SJSA1 (cell line): ENCODE data around the gene PLIN5. TPM values are rescaled to one million over a fixed set of nuclear protein-coding genes. Genes with fewer than 3 reads are reported as not detected.
A peak's percentile ranks its signal among the peaks of the same experiment; 100 is the strongest.

Experiments used
- DNase-seq, 2 experiments: peaks; one replicate each; pipeline ENCODE4 v3.0.0-alpha.2; 2015 to 2020; ENCODE audit warnings: low spot score in 2 of 2, low read depth in 1 of 2
- H3K27ac ChIP-seq: fragments of 250-450 bp; sonication (Bioruptor Pico); 2 replicates; pipeline ENCODE4 v1.5.1; 2020; ENCODE audit warnings: mild to moderate bottlenecking, moderate library complexity
- H3K27me3 ChIP-seq: fragments of 250-450 bp; sonication (Bioruptor Pico); replicated peaks from 2 replicates; pipeline ENCODE4 v1.5.1; 2020; ENCODE audit warnings: mild to moderate bottlenecking, moderate library complexity
- H3K36me3 ChIP-seq: fragments of 250-450 bp; sonication (Bioruptor Pico); 2 replicates; pipeline ENCODE4 v1.5.1; 2020; ENCODE audit warnings: mild to moderate bottlenecking
- H3K4me1 ChIP-seq: fragments of 250-450 bp; sonication (Bioruptor Pico); replicated peaks from 2 replicates; pipeline ENCODE4 v1.6.1; 2021; ENCODE audit warnings: mild to moderate bottlenecking
- H3K4me3 ChIP-seq: fragments of 250-450 bp; sonication (Bioruptor Pico); 2 replicates; pipeline ENCODE4 v1.5.1; 2020; ENCODE audit warnings: mild to moderate bottlenecking
- H3K9me3 ChIP-seq: fragments of 250-450 bp; sonication (Bioruptor Pico); replicated peaks from 2 replicates; pipeline ENCODE4 v1.5.1; 2020; ENCODE audit warnings: mild to moderate bottlenecking
- total RNA-seq: library from RNA; depleted of rRNA; stranded (reverse); fragments of >200 nt; shearing (Covaris generic); gene quantifications from 2 replicates; pipeline ENCODE4 v1.2.3, GENCODE V29; 2014; rRNA removed

PLIN5 gene
- total RNA-seq, 1 experiment from 2014 or later: not detected

DNA sequence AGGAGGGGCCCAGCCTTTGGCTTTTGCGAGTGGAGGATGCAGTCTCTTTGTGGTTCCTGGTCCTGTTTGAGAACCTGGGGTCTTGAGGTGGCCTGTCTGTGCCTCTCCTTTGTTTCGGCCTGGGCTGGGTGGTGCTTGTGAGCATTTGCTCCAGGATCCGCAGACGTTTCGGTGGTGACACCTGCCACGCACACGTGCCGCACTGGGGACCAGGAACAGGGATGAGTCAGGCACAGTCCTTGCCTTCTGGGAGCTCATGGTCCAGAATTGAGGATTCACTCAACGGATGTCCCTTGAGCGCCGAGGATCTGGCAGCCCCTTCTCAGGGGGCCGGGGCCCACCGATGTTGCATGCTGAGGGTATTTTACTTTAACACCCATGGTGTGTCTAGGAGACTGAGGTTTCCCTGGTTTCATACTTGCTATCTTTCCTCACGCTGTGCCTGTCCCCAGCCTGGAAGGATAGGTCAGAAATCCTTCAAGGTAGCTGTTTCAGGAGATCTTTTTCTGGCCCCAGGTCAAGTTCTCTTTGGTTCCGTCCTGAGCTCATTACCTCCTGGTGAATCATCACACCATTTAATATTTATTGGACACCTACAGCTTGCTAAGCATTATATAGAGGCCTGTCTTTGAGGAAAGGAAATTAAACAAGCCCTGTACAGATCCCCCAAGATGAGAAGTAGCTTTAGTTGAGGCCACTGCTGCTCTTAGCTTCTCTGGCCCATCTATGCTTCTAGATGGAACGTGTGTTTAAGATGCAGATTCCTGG lies 57.8 kb downstream of the PLIN5 start:
- Histone ChIP-seq H3K4me1 (peaks cover 12% of the 10 kb centered on the region), H3K4me3 (no peak overlapping the region), H3K9me3 (no peaks in the 10 kb centered on the region), H3K36me3 (peaks cover 43% of the 10 kb centered on the region), H3K27ac (no peak overlapping the region), H3K27me3 (no peaks in the 10 kb centered on the region)
- no peak for DNase-seq

DNA sequence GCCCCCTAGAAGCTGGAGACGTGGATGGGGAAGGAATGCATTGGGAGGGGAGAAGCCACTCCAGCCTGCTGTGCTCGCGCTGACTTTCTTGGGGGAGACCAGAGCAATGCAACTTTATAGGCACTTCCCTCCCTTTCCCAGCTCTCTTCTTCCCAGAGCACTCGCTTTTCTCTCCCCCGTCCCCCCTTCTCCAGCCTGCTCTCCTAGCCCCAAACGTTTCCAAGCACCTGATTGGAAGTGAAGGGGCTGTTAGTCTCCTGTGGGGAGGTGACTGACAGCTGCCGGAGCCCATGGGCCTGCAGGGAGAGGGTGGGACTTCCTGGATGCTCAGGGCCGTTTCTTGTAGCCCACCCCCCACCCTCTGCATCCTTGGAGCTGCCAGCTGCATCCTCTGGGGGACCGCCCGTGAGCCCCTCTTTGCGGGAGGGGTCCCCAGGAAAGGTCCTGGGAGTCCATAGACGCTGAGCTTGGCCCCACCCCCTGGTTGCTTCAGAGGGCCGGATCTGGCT lies 60.5 kb downstream of the PLIN5 start:
- Histone ChIP-seq H3K4me3 (peak overlapping the region; percentile 16), H3K27ac (no peak overlapping the region), H3K4me1 (peaks cover 12% of the 10 kb centered on the region), H3K9me3 (no peaks in the 10 kb centered on the region), H3K36me3 (peaks cover 33% of the 10 kb centered on the region), H3K27me3 (no peaks in the 10 kb centered on the region)
- no peak for DNase-seq

DNA sequence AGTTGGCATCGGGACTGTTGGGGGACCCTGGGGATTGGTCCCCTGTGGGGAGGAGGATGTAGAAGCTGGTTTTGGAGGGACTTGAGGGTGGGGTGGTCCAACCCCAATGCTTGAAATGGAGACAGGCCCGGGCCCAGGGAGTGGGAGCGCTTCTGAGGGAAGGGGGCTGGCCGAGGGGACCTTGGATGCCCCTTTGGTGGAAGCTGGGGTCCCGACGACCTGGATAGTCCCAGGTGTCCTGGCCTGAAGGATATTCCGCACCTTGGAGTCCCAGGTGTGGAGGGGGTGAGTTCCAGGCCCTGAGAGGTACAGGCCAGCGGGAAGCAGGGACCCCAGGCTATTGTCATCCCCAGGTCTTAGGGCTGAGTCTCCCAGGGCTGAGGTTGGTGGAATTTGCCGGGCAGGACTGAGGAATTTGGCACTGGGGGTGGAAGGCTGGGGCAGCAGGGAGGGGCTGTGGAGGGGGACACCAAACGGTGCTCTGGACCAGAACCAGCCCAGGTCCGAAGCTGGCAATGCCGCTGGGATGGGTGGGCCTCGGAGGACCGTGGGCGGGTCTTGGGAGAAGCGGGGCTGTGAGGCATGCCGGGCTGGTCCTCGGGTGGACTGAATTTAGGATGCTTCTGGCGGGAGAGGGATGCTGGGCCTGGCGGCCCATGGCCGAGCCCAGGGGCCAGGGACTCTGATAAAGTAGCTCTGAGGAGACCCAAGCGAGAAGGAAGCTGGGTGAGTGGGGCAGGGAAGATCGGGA lies 61.1 kb downstream of the PLIN5 start:
- Histone ChIP-seq H3K4me3 (peak overlapping the region; percentile 16), H3K36me3 (peaks cover 31% of the 10 kb centered on the region), H3K4me1 (peaks cover 12% of the 10 kb centered on the region), H3K27me3 (no peaks in the 10 kb centered on the region), H3K27ac (no peak overlapping the region), H3K9me3 (no peaks in the 10 kb centered on the region)
- no peak for DNase-seq

DNA sequence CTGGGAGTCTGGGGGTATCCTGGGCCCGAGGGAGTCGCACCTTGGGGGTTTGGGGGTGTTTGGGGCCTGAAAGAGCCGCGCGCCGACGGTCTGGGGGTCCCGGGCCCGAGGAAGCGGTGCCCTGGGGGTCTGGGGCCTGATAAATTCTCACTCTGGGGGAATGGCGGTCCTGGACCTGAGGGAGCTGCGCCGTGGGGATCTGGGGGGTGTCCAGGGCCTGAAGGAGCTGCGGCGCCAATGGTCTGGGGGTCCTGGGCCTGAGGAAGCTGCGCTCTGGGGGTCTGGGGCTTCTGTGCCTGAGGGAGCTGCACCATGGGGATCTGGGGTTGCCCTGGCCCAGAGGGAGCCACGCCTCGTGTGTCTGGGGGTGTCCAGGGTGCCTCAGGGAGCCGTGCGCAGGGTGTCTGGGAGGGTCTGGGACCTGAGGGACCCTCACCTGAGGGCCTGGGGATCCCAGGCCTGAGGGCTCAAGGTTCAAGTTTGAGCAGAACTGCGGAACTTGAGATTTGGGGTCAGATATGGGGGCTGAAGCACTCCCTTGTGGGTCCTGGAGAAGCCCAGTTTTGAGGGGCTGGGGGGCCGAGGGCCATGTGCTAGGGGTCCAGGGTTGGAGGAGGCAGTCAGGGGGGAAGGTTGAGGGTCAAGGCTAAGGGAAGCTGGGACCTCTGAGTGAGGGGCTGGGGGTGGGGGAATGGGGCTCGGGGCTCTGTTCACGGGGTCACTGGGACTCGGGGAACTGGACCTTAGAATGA lies 61.8 kb downstream of the PLIN5 start:
- H3K36me3 ChIP-seq: peaks cover 23% of the 10 kb centered on the region
- H3K4me1 ChIP-seq: peaks cover 12% of the 10 kb centered on the region
- no peaks in the 10 kb centered on the region for H3K27me3 ChIP-seq
- H3K9me3 ChIP-seq: no peaks in the 10 kb centered on the region
- DNase-seq: no peak
- peak overlapping the region; percentile 67 for H3K4me3 ChIP-seq
- no peak overlapping the region for H3K27ac ChIP-seq

Other genes starting within 250 kb of the PLIN5 start
- not detected in 2 replicates for gene TMIGD2, start 232.8 kb downstream of the PLIN5 start, total RNA-seq
- 4.5 and 6.9 TPM in 2 replicates for gene FSD1, start 230.6 kb downstream of the PLIN5 start, total RNA-seq
- gene STAP2, start 196.4 kb downstream of the PLIN5 start, total RNA-seq: 1.9 and 3.1 TPM in 2 replicates
- 4.6 and 6.5 TPM in 2 replicates for gene MPND, start 191.7 kb downstream of the PLIN5 start, total RNA-seq
- 60.5 and 79.7 TPM in 2 replicates for gene SH3GL1, start 134.7 kb downstream of the PLIN5 start, total RNA-seq
- gene CHAF1A, start 132.6 kb downstream of the PLIN5 start, total RNA-seq: 36.4 and 70.3 TPM in 2 replicates
- gene UBXN6, start 77.4 kb downstream of the PLIN5 start, total RNA-seq: 39.3 and 66.8 TPM in 2 replicates
- gene HDGFL2, start 62.9 kb downstream of the PLIN5 start, total RNA-seq: 58.7 and 71.4 TPM in 2 replicates
- gene PLIN4, start 16.7 kb downstream of the PLIN5 start, total RNA-seq: not detected in 2 replicates
- not detected in 2 replicates for gene LRG1, start 4.8 kb upstream of the PLIN5 start, total RNA-seq
- 0.08 TPM in 1 of 2 replicates, not detected in the other for gene SEMA6B, start 24.5 kb upstream of the PLIN5 start, total RNA-seq
- 5.0 and 7.4 TPM in 2 replicates for gene TNFAIP8L1, start 104.3 kb upstream of the PLIN5 start, total RNA-seq
- 214 and 250 TPM in 2 replicates for gene MYDGF, start 135.1 kb upstream of the PLIN5 start, total RNA-seq
- 60.6 and 65.3 TPM in 2 replicates for gene DPP9, start 188.6 kb upstream of the PLIN5 start, total RNA-seq